Thymus (tissue), 11 donors: ENCODE results near the gene CRYGN. TPM values are rescaled to one million over a fixed set of nuclear protein-coding genes. Genes with fewer than 3 reads are reported as not detected.
A peak's percentile ranks its signal among the peaks of the same experiment; 100 is the strongest.

Experiments
- DNase-seq, 9 donors: peaks; one replicate each; pipeline ENCODE4 v3.0.0-alpha.2; 2013; ENCODE audit warnings: low spot score in 9 of 9, low read depth in 6 of 9, missing footprints in 1 of 9
- H3K27ac ChIP-seq, 2 donors: one replicate each; pipeline ENCODE4 v1.5.1; 2013; ENCODE audit warnings: control low read depth in 1 of 2, low read depth in 1 of 2, low read length in 1 of 2, mild to moderate bottlenecking in 1 of 2, moderate library complexity in 1 of 2
- H3K27me3 ChIP-seq, 2 donors: one replicate each; pipeline ENCODE4 v1.5.1; 2013; ENCODE audit warnings: low read length in 1 of 2; ENCODE audit not compliant: control insufficient read depth in 2 of 2, insufficient read depth in 1 of 2
- H3K36me3 ChIP-seq, 2 donors: one replicate each; pipeline ENCODE4 v1.5.1; 2013; ENCODE audit warnings: low read length in 1 of 2, mild to moderate bottlenecking in 1 of 2, moderate library complexity in 1 of 2; ENCODE audit not compliant: control insufficient read depth in 2 of 2, insufficient read depth in 2 of 2
- H3K4me1 ChIP-seq, 2 donors: one replicate each; pipeline ENCODE4 v1.5.1; 2013; ENCODE audit warnings: low read length in 2 of 2; ENCODE audit not compliant: control insufficient read depth in 2 of 2, insufficient read depth in 2 of 2
- H3K4me3 ChIP-seq, 2 donors: one replicate each; pipeline ENCODE4 v1.5.1; 2013; ENCODE audit warnings: low read length in 2 of 2, control low read depth in 1 of 2, mild to moderate bottlenecking in 1 of 2
- H3K9me3 ChIP-seq, 2 donors: one replicate each; pipeline ENCODE4 v1.5.1; 2013; ENCODE audit warnings: low read length in 1 of 2, mild to moderate bottlenecking in 1 of 2; ENCODE audit not compliant: control insufficient read depth in 2 of 2, insufficient read depth in 1 of 2
- whole genome bisulfite sequencing: extraction: QIAGEN DNeasy Blood & Tissue Kit; methylation state at CpG from one replicate; pipeline ENCODE4 v1.1.7; 2013; 5-methylcytosine and 5-hydroxymethylcytosine counted together
- polyA plus RNA-seq: library from polyadenylated mRNA; stranded (reverse); fragments of 200-250 nt; gene quantifications from one replicate; pipeline ENCODE4 v1.2.3, GENCODE V29; 2013
- total RNA-seq: library from RNA; stranded (reverse); fragments of 120-200 nt; gene quantifications from one replicate; pipeline ENCODE4 v1.2.4, GENCODE V29; 2013
- donor health status: healthy.

CRYGN gene
- total and polyA plus RNA-seq, 2 donors = 0.34 to 1.2 TPM

DNA sequence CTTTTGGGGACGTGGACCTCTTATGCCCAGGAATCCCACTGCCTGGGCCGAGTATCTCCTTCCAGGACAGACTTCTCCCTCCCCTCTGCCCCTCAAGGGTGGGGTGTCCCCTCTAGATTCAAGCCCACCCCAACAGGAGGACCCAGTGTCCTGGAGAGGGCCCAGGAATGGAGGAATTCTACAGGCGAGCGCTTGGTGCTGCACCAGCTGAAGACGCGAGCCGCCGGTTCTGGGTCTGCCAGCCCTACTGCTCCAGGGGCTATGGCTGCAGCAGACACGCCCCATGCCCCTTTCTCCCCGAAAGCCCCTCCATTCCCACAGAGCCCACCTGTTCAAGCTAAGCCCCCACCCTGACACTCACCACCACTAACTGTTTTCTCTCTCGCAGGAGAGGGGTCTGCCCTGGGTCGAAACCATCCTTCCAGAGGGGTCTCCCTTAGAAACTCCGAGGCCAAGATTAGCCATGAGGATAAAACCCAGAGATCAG, 8.6 kb downstream of the CRYGN start:
- no peak for DNase-seq
- H3K4me1 ChIP-seq = peaks cover 58 to 87% of the 10 kb centered on the region in 2 donors
- WGBS = 97% methylated on average over 13 of the region's 13 CpGs

GRCh38 chr7:151430391-151431205, 9.3 kb downstream of the CRYGN start:
- Histone ChIP-seq H3K9me3 (peaks cover 0 to 13% of the 10 kb centered on the region in 2 donors), H3K4me3 (no peak overlapping the region), H3K27me3 (peaks cover 0 to 5% of the 10 kb centered on the region in 2 donors), H3K36me3 (no peaks in the 10 kb centered on the region), H3K27ac (peak overlapping the region in 1 of 2 donors; percentile 99), H3K4me1 (peaks cover 58 to 80% of the 10 kb centered on the region in 2 donors)
- DNase-seq = no peak
- 94% methylated on average over 16 of the region's 16 CpGs for WGBS

More for the DNA sequence above, 8.6 kb downstream of the CRYGN start:
- Histone ChIP-seq H3K36me3 (no peaks in the 10 kb centered on the region), H3K4me3 (no peak overlapping the region), H3K27ac (no peak overlapping the region), H3K27me3 (peaks cover 0 to 5% of the 10 kb centered on the region in 2 donors), H3K9me3 (peaks cover 0 to 13% of the 10 kb centered on the region in 2 donors)

- peak; percentile 69 to 96 (median 87) for DNase-seq
- H3K4me1 ChIP-seq = peaks cover 58 to 79% of the 10 kb centered on the region in 2 donors
- H3K27me3 ChIP-seq = peaks cover 0 to 5% of the 10 kb centered on the region in 2 donors
- H3K27ac ChIP-seq = peak overlapping the region; percentile 55 to 99
- H3K4me3 ChIP-seq = no peak overlapping the region
- H3K36me3 ChIP-seq = no peaks in the 10 kb centered on the region
- WGBS = 6% methylated on average over 10 of the region's 10 CpGs
- H3K9me3 ChIP-seq = peaks cover 0 to 13% of the 10 kb centered on the region in 2 donors
Measured at GRCh38 chr7:151429560-151430331, 10.2 kb downstream of the CRYGN start.

- Histone ChIP-seq H3K27ac (peak overlapping the region; percentile 55 to 99), H3K27me3 (peaks cover 0 to 5% of the 10 kb centered on the region in 2 donors), H3K4me3 (no peak overlapping the region), H3K36me3 (no peaks in the 10 kb centered on the region), H3K9me3 (peaks cover 0 to 13% of the 10 kb centered on the region in 2 donors), H3K4me1 (peaks cover 58 to 77% of the 10 kb centered on the region in 2 donors)
- DNase-seq = no peak
- WGBS = 93% methylated on average over 5 of the region's 5 CpGs
Measured at GRCh38 chr7:151429237-151429559, 10.7 kb downstream of the CRYGN start.

DNA sequence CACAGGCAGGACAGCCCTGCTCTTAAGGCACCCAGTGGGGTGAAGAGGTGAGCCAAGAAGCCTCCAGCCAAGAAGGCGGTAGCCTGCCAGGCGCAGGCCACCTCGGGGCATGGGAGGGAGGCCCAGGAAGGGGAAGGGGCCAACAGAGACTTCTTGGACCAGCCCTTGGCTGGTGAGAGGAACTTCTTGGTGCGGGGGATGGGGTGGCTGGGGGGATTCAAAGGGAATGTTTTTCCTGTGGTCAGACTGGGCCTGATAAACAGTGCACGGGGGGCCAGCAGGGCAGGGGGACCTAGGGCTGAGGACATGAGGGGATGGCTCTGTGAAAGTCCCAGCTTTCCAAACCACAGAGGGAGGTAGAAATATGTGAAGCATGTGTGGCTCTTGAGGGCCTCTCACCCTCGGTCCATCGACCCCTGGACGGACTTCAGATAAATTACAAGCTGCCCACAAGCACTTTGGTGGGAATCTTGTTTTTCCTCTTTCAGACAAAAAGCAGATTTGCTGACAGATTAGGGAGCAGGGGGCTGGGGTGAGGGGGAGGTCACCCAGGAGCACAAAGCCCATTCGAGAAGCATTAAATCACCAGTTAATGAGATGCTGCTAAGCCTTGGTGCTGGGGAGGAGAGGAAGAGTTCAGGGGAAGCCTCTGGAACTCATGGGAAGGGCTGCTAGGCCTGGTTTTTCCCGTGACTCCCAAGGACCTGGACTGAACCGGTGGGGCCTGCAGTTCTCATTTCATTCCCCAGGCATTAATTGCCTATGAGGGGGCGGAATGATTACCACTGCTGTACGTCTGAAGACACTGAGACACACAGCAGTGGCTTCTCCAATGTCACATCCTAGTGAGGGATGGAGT, 11.3 kb downstream of the CRYGN start:
- WGBS = 76% methylated on average over 13 of the region's 13 CpGs
- H3K36me3 ChIP-seq = no peaks in the 10 kb centered on the region
- peaks cover 53 to 72% of the 10 kb centered on the region in 2 donors for H3K4me1 ChIP-seq
- no peak overlapping the region for H3K4me3 ChIP-seq
- no peak for DNase-seq
- peaks cover 0 to 5% of the 10 kb centered on the region in 2 donors for H3K27me3 ChIP-seq
- H3K27ac ChIP-seq = peak overlapping the region; percentile 62 to 99
- H3K9me3 ChIP-seq = peaks cover 0 to 13% of the 10 kb centered on the region in 2 donors

- H3K36me3 ChIP-seq = no peaks in the 10 kb centered on the region
- DNase-seq = peak in 1 of 9 donors; percentile 73
- peak overlapping the region; percentile 62 to 99 for H3K27ac ChIP-seq
- peaks cover 0 to 13% of the 10 kb centered on the region in 2 donors for H3K9me3 ChIP-seq
- H3K4me3 ChIP-seq = no peak overlapping the region
- H3K27me3 ChIP-seq = peaks cover 0 to 7% of the 10 kb centered on the region in 2 donors
- 62% methylated on average over 10 of the region's 10 CpGs for WGBS
- peaks cover 46 to 64% of the 10 kb centered on the region in 2 donors for H3K4me1 ChIP-seq
Measured at GRCh38 chr7:151427705-151428377, 12.1 kb downstream of the CRYGN start.

DNA sequence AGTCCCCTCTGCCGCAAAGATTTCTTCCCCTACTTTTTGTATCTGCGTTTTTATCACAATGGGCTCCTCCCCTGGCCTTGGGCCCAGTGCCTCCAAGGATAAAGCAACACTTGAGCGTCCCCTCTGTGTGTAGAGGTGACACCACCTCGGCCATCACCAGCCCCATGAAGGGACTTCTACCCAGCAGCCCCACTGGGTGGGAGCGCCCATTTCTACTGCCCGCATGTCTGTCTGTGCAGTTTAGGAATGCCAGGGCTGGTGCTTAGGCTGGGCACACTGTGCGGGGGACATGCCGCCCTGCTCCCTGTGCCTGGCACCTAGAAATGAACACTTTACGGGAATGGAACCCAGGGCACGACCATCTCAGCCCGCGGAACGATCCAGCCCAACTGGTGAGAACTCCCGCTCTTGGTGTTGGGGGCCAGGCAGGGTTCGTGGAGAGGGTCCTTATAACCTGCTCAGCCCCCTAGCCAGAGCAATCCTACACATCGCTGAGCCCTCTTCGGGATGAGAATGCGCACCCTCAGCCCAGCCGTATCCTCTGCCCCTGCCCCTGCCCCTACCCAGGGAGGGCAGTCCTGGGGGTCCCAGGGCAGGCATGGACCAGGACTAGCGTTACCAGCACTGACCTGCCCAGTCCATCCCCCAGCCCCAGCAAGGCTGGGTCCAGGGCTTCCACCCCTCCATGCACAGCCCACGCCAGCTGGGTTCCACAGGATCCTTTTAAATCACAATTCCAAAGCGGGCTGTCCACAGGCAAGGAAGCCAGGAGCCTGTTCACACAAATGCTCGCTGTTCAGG, 12.8 kb downstream of the CRYGN start:
- H3K27ac ChIP-seq = no peak overlapping the region
- H3K36me3 ChIP-seq = no peaks in the 10 kb centered on the region
- no peak for DNase-seq
- no peak overlapping the region for H3K4me3 ChIP-seq
- 96% methylated on average over 23 of the region's 23 CpGs for WGBS
- H3K4me1 ChIP-seq = peaks cover 39 to 57% of the 10 kb centered on the region in 2 donors
- peaks cover 0 to 7% of the 10 kb centered on the region in 2 donors for H3K27me3 ChIP-seq
- H3K9me3 ChIP-seq = peaks cover 0 to 10% of the 10 kb centered on the region in 2 donors
